Peyer's patch (tissue), 4 donors: Measurements from ENCODE around the gene NEURL1B.

Experiments used
- POLR2A ChIP-seq, 2 donors: fragments of 450-650 bp; IDR thresholded peaks; one replicate each; pipeline ENCODE4 v1.5.1; 2017; ENCODE audit warnings: antibody characterized with exemption in 2 of 2, mild to moderate bottlenecking in 2 of 2, moderate library complexity in 2 of 2
- TF ChIP-seq, protein P1 (sequence below), 6 experiments: fragments of 450-650 bp in 4 of 6; fragments of 200-600 bp in 2 of 6; sonication (generic) in 1 of 6; IDR thresholded peaks; one replicate each; pipeline ENCODE4 v1.5.1; 2017 to 2019; ENCODE audit warnings: antibody characterized with exemption in 6 of 6, mild to moderate bottlenecking in 3 of 6, moderate library complexity in 1 of 6

- TF ChIP-seq, protein P1, sequence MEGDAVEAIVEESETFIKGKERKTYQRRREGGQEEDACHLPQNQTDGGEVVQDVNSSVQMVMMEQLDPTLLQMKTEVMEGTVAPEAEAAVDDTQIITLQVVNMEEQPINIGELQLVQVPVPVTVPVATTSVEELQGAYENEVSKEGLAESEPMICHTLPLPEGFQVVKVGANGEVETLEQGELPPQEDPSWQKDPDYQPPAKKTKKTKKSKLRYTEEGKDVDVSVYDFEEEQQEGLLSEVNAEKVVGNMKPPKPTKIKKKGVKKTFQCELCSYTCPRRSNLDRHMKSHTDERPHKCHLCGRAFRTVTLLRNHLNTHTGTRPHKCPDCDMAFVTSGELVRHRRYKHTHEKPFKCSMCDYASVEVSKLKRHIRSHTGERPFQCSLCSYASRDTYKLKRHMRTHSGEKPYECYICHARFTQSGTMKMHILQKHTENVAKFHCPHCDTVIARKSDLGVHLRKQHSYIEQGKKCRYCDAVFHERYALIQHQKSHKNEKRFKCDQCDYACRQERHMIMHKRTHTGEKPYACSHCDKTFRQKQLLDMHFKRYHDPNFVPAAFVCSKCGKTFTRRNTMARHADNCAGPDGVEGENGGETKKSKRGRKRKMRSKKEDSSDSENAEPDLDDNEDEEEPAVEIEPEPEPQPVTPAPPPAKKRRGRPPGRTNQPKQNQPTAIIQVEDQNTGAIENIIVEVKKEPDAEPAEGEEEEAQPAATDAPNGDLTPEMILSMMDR (IDR thresholded peaks at IDR 0.05), result no peak
- TF ChIP-seq POLR2A (IDR thresholded peaks at IDR 0.05), result no peak
Observed at GRCh38 chr5:172642051-172642409, 967 bp downstream of the NEURL1B start.
